H1 (cell line): ENCODE data around the gene GUCY1B1.

Source experiments
- BCL11A ChIP-seq, 2 experiments: IDR thresholded peaks; one replicate each; pipeline ENCODE4 v1.6.1; 2011; ENCODE audit warnings: low read depth in 2 of 2, low read length in 2 of 2, mild to moderate bottlenecking in 2 of 2
- CEBPB ChIP-seq: IDR thresholded peaks from 2 replicates; pipeline ENCODE4 v1.6.1; 2012; ENCODE audit warnings: low read depth, low read length
- GTF2F1 ChIP-seq: IDR thresholded peaks from 2 replicates; pipeline ENCODE4 v1.6.1; 2012; ENCODE audit warnings: low read depth, low read length, improper control_type of control experiment, borderline replicate concordance
- HDAC6 ChIP-seq: IDR thresholded peaks from one replicate; pipeline ENCODE4 v1.7.1; 2012; ENCODE audit warnings: low read depth, mild to moderate bottlenecking, inconsistent platforms, low read length, moderate library complexity
- POLR2AphosphoS5 ChIP-seq: IDR thresholded peaks from 2 replicates; pipeline ENCODE4 v1.6.1; 2011; ENCODE audit warnings: low read depth, low read length
- RAD21 ChIP-seq, 2 experiments: IDR thresholded peaks in 1 of 2; conservative IDR thresholded peaks in 1 of 2; 2 replicates each; pipeline ENCODE4 v1.6.1; 2011; ENCODE audit warnings: low read depth in 2 of 2, low read length in 2 of 2, improper control_type of control experiment in 1 of 2, inconsistent platforms in 1 of 2, mild to moderate bottlenecking in 1 of 2, moderate library complexity in 1 of 2
- TF ChIP-seq, protein P1 (sequence below), 3 experiments: IDR thresholded peaks; 1 replicate in 2 of 3; 2 replicates in 1 of 3; pipeline versions ENCODE4 v1.5.1 to v1.6.1; 2011; ENCODE audit warnings: low read length in 3 of 3, mild to moderate bottlenecking in 3 of 3, inconsistent platforms in 2 of 3, low read depth in 1 of 3, moderate library complexity in 1 of 3; ENCODE audit not compliant: insufficient read depth in 1 of 3; ENCODE audit errors: control extremely low read depth in 1 of 3

DNA sequence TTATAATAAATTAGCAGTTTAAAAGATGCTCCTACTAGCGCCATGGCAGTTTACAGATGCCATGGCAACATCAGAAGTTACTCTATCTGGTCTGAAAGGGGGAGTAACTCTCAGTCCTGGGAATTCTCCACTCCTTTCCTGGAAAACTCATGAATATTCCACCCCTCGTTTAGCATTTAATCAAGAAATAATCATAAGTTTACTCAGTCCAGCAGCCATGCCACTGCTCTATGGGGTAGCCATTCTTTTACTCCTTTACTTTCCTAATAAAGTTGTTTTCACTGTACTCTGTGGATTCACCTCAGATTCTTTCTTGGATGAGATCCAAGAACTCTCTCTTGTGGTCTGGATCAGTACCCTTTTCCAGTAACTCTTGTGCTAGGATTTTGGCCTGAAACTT, 52.3 kb downstream of the GUCY1B1 start:
- TF ChIP-seq, protein P1, sequence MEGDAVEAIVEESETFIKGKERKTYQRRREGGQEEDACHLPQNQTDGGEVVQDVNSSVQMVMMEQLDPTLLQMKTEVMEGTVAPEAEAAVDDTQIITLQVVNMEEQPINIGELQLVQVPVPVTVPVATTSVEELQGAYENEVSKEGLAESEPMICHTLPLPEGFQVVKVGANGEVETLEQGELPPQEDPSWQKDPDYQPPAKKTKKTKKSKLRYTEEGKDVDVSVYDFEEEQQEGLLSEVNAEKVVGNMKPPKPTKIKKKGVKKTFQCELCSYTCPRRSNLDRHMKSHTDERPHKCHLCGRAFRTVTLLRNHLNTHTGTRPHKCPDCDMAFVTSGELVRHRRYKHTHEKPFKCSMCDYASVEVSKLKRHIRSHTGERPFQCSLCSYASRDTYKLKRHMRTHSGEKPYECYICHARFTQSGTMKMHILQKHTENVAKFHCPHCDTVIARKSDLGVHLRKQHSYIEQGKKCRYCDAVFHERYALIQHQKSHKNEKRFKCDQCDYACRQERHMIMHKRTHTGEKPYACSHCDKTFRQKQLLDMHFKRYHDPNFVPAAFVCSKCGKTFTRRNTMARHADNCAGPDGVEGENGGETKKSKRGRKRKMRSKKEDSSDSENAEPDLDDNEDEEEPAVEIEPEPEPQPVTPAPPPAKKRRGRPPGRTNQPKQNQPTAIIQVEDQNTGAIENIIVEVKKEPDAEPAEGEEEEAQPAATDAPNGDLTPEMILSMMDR (IDR thresholded peaks at IDR 0.05; ENCODE audit: control extremely low read depth in 1 of 3, insufficient read depth in 1 of 3, low read depth in 1 of 3, low read length in 3 of 3) = no peak
- TF ChIP-seq GTF2F1 (no peak), RAD21 (IDR thresholded peaks at IDR 0.05 in 1 of 2, conservative IDR thresholded peaks at IDR 0.05 in 1 of 2; ENCODE audit: low read depth in 2 of 2, low read length in 2 of 2) (no peak), CEBPB (no peak), BCL11A (IDR thresholded peaks at IDR 0.05; ENCODE audit: low read depth in 2 of 2, low read length in 2 of 2) (no peak), HDAC6 (no peak), POLR2AphosphoS5 (no peak)
